ENCODE data around the gene APC2. TPM values are rescaled to one million over a fixed set of nuclear protein-coding genes. Genes with fewer than 3 reads are reported as not detected.

Gene APC2
- polyA plus RNA-seq, 1 donor (not counting 4 experiments of a cell fraction or from before 2014, with no cell fraction given), result 0.01 TPM

GRCh38 chr19:1425902-1426301 lies 24.0 kb upstream of the APC2 start:
- Histone ChIP-seq H3K4me2 (ENCODE audit: control insufficient read depth, extremely low read depth, insufficient read depth, low read depth, low read length) (no peak overlapping the region), H3K79me2 (ENCODE audit: control insufficient read depth, insufficient read depth, low read length) (peaks cover 61% of the 10 kb centered on the region), H3K9me1 (ENCODE audit: control insufficient read depth, extremely low read depth, insufficient read depth, low read length) (peaks cover 3% of the 10 kb centered on the region), H3K36me3 (ENCODE audit: control insufficient read depth in 2 of 2, extremely low read depth in 1 of 2, insufficient read depth in 2 of 2, low read length in 2 of 2) (peaks cover 35 to 70% of the 10 kb centered on the region in 2 experiments), H3K27ac (ENCODE audit: control insufficient read depth, insufficient read depth, low read length) (peak overlapping the region; percentile 25), H4K20me1 (ENCODE audit: control insufficient read depth, extremely low read depth, insufficient read depth, low read length) (peaks cover 14% of the 10 kb centered on the region), H3K9me3 (ENCODE audit: control insufficient read depth, low read depth, low read length) (no peaks in the 10 kb centered on the region), H3K27me3 (ENCODE audit: control insufficient read depth, extremely low read depth, insufficient read depth, low read length) (no peaks in the 10 kb centered on the region), H3K4me1 (ENCODE audit: control insufficient read depth, extremely low read depth, insufficient read depth, low read length) (peaks cover 17% of the 10 kb centered on the region), H2AFZ (ENCODE audit: control insufficient read depth, low read length) (no peak overlapping the region), H3K4me3 (ENCODE audit: control insufficient read depth in 2 of 3, extremely low read depth in 1 of 3, insufficient read depth in 2 of 3, low read depth in 1 of 3, low read length in 3 of 3) (no peak overlapping the region), H3K9ac (ENCODE audit: control insufficient read depth, extremely low read depth, insufficient read depth, low read length) (no peak overlapping the region)
- DNase-seq (ENCODE audit: low read depth, low spot score), result no peak
- no peak for TF ChIP-seq EZH2 (IDR thresholded peaks at IDR 0.05; ENCODE audit: low read length)
- TF ChIP-seq CTCF (optimal IDR thresholded peaks at IDR 0.05 in 1 of 3, IDR thresholded peaks at IDR 0.05 in 1 of 3, conservative IDR thresholded peaks at IDR 0.05 in 1 of 3; ENCODE audit: extremely low read depth in 1 of 3, insufficient read depth in 2 of 3, low read length in 3 of 3), result no peak
- no peak for FAIRE-seq
- dilution Hi-C loops (cut with MboI; ENCODE audit: extremely low pct_ligation_motif_present, low sequenced_read_pairs), result no loop called here

DNA sequence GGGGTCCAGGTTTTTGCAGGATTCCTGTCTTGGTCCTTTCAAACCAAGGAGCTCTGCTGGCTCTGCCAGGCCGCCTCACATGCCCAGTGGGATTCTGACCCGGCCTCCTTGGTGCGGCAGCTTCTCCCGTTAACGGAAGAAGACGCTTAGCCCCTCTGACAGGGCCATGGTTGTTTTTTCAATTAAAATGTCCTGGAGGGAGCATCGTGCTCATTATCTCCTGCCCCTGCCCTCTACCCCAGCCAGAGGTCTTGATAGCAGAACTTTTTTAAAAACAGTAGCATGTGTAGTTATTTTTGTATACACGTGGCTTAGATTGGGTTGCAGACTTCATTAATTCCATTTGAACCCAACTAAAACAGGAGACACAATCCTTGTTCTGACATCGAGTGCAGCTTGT lies 23.2 kb upstream of the APC2 start:
- peaks cover 53% of the 10 kb centered on the region for H3K79me2 ChIP-seq (ENCODE audit: control insufficient read depth, insufficient read depth, low read length)
- H3K4me3 ChIP-seq (ENCODE audit: control insufficient read depth in 2 of 3, extremely low read depth in 1 of 3, insufficient read depth in 2 of 3, low read depth in 1 of 3, low read length in 3 of 3), result no peak overlapping the region
- H3K4me1 ChIP-seq (ENCODE audit: control insufficient read depth, extremely low read depth, insufficient read depth, low read length), result peaks cover 17% of the 10 kb centered on the region
- no peak overlapping the region for H3K9ac ChIP-seq (ENCODE audit: control insufficient read depth, extremely low read depth, insufficient read depth, low read length)
- H4K20me1 ChIP-seq (ENCODE audit: control insufficient read depth, extremely low read depth, insufficient read depth, low read length), result peaks cover 10% of the 10 kb centered on the region
- DNase-seq (ENCODE audit: low read depth, low spot score) (no peak), FAIRE-seq (no peak)
- peaks cover 35 to 63% of the 10 kb centered on the region in 2 experiments for H3K36me3 ChIP-seq (ENCODE audit: control insufficient read depth in 2 of 2, extremely low read depth in 1 of 2, insufficient read depth in 2 of 2, low read length in 2 of 2)
- H3K27me3 ChIP-seq (ENCODE audit: control insufficient read depth, extremely low read depth, insufficient read depth, low read length), result no peaks in the 10 kb centered on the region
- H3K4me2 ChIP-seq (ENCODE audit: control insufficient read depth, extremely low read depth, insufficient read depth, low read depth, low read length), result no peak overlapping the region
- peaks cover 3% of the 10 kb centered on the region for H3K9me1 ChIP-seq (ENCODE audit: control insufficient read depth, extremely low read depth, insufficient read depth, low read length)
- no peak for TF ChIP-seq CTCF (optimal IDR thresholded peaks at IDR 0.05 in 1 of 3, IDR thresholded peaks at IDR 0.05 in 1 of 3, conservative IDR thresholded peaks at IDR 0.05 in 1 of 3; ENCODE audit: extremely low read depth in 1 of 3, insufficient read depth in 2 of 3, low read length in 3 of 3)
- no peak for TF ChIP-seq EZH2 (IDR thresholded peaks at IDR 0.05; ENCODE audit: low read length)
- no peak overlapping the region for H2AFZ ChIP-seq (ENCODE audit: control insufficient read depth, low read length)
- no peaks in the 10 kb centered on the region for H3K9me3 ChIP-seq (ENCODE audit: control insufficient read depth, low read depth, low read length)
- H3K27ac ChIP-seq (ENCODE audit: control insufficient read depth, insufficient read depth, low read length), result no peak overlapping the region
- dilution Hi-C loops (cut with MboI; ENCODE audit: extremely low pct_ligation_motif_present, low sequenced_read_pairs), result no loop called here
